Spleen (tissue), 7 donors: ENCODE measurements around the gene CLMN.

Experiments
- CTCF ChIP-seq, 11 experiments: fragments of 200-600 bp in 7 of 11; fragments of 450-650 bp in 4 of 11; sonication (generic) in 4 of 11; IDR thresholded peaks in 8 of 11; conservative IDR thresholded peaks in 3 of 11; 1 replicate in 7 of 11; 2 replicates in 4 of 11; pipeline versions ENCODE4 v1.4.0 to v1.8.0; 2016 to 2021; ENCODE audit warnings: antibody characterized with exemption in 11 of 11, inconsistent platforms in 4 of 11, mild to moderate bottlenecking in 1 of 11
- POLR2A ChIP-seq, 3 donors: fragments of 450-650 bp; IDR thresholded peaks; one replicate each; pipeline ENCODE4 v1.5.1; 2017; ENCODE audit warnings: antibody characterized with exemption in 3 of 3, mild to moderate bottlenecking in 1 of 3
- POLR2AphosphoS5 ChIP-seq, 3 donors: sonication (generic); formaldehyde crosslinking; IDR thresholded peaks; one replicate each; pipeline ENCODE4 v1.5.1; 2017; ENCODE audit warnings: antibody characterized with exemption in 3 of 3
- donor health status: DM: no; HTN: no; CAD: no; lungs with moderate emphysema.
- donor health status: DM: no; HTN: no; CAD: no.
- donor health status: DM: no; HTN: no; CAD: no.

DNA sequence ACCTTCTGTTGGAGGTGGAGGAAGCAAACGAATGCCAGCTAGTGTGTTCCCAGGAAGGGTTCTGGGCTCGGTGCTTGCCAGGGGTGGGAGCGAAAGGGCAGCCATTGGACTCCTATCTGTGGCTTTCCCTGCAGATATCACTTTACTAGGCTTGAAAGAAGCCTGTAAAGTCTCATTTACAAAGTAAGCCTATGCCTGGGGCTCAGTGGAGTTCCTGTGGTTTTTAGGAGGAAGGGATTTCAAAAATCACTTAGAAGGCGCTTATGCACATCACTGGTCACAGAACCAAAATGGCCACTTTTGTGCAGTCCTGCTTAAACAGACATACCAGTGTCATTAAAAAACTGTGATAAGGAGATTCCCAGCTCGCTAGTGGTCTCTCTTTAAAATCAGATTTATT is 22.7 kb downstream of the CLMN start:
- TF ChIP-seq CTCF (IDR thresholded peaks at IDR 0.05 in 8 of 11, conservative IDR thresholded peaks at IDR 0.05 in 3 of 11) (no peak), POLR2A (IDR thresholded peaks at IDR 0.05) (no peak), POLR2AphosphoS5 (IDR thresholded peaks at IDR 0.05) (no peak)
